Endothelial cell of umbilical vein (primary cell): Measurements from ENCODE around the gene PRKAR2B. TPM values are rescaled to one million over a fixed set of nuclear protein-coding genes. Genes with fewer than 3 reads are reported as not detected.

Experiments used
- BruUV-seq: library from RNA; stranded (reverse); fragments of 400-500 nt; replicated peaks from 2 replicates; lab custom pipeline; 2021; lab: Mats Ljungman, UMichigan
- CTCF ChIA-PET: fragments of 300-600, 350-600 bp; sonication (Branson Sonifier 250); formaldehyde crosslinking; loops from one replicate; lab custom pipeline; 2021; ENCODE audit warnings: antibody characterized with exemption, inconsistent platforms; lab: Charles Lee
- POLR2A ChIA-PET: fragments of 300-600, 350-600 bp; sonication (Branson Sonifier 250); formaldehyde crosslinking; loops from one replicate; lab custom pipeline; 2021; ENCODE audit warnings: antibody characterized with exemption, inconsistent platforms; lab: Charles Lee
- DNase-seq: peaks from one replicate; pipeline ENCODE4 v3.0.0-alpha.2; 2011; ENCODE audit warnings: low read depth, low spot score
- FAIRE-seq: peaks from 2 replicates; lab custom pipeline; 2011; peaks lifted over from hg19 to GRCh38; lab: Jason Lieb, UNC
- H2AFZ ChIP-seq: 2 replicates; pipeline ENCODE4 v1.6.0; 2012; ENCODE audit warnings: low read depth, low read length, control low read depth, inconsistent platforms
- H3K27ac ChIP-seq: 2 replicates; pipeline ENCODE4 v1.5.1; 2011; ENCODE audit warnings: low read depth, mild to moderate bottlenecking, control low read depth, low read length, moderate library complexity; ENCODE audit not compliant: insufficient read depth
- H3K27me3 ChIP-seq, 2 experiments: 2 replicates each; pipeline versions ENCODE4 v1.6.0 to v1.6.1; 2011; ENCODE audit warnings: low read length in 2 of 2, mixed read lengths in 1 of 2; ENCODE audit not compliant: control insufficient read depth in 2 of 2, insufficient read depth in 2 of 2
- H3K36me3 ChIP-seq, 2 experiments: 2 replicates in 1 of 2; 3 replicates in 1 of 2; pipeline ENCODE4 v1.5.1; 2011; ENCODE audit warnings: low read length in 2 of 2, mild to moderate bottlenecking in 1 of 2, moderate library complexity in 1 of 2; ENCODE audit not compliant: control insufficient read depth in 2 of 2, insufficient read depth in 2 of 2; ENCODE audit errors: extremely low read depth in 1 of 2
- H3K4me1 ChIP-seq: 3 replicates; pipeline ENCODE4 v1.5.1; 2011; ENCODE audit warnings: mild to moderate bottlenecking, low read length; ENCODE audit not compliant: control insufficient read depth, insufficient read depth; ENCODE audit errors: extremely low read depth
- H3K4me2 ChIP-seq: 2 replicates; pipeline ENCODE4 v1.6.1; 2011; ENCODE audit warnings: low read length, control low read depth, mixed read lengths; ENCODE audit not compliant: insufficient read depth
- H3K4me3 ChIP-seq, 3 experiments: fragments of 200-600 bp in 1 of 3; sonication (generic), shearing (Covaris generic) in 1 of 3; replicated peaks in 1 of 3; 2 replicates each; pipeline ENCODE4 v1.5.1; 2011 to 2016; ENCODE audit warnings: control low read depth in 3 of 3, low read length in 3 of 3, mild to moderate bottlenecking in 2 of 3, inconsistent platforms in 1 of 3, low read depth in 1 of 3, moderate library complexity in 1 of 3; ENCODE audit not compliant: insufficient read depth in 1 of 3
- H3K79me2 ChIP-seq: 2 replicates; pipeline ENCODE4 v1.6.0; 2012; ENCODE audit warnings: low read length, inconsistent platforms; ENCODE audit not compliant: control insufficient read depth, insufficient read depth
- H3K9ac ChIP-seq: replicated peaks from 2 replicates; pipeline ENCODE3; 2011; ENCODE audit warnings: low read length, control low read depth; ENCODE audit not compliant: insufficient read depth; ENCODE audit errors: extremely low read depth
- H3K9me1 ChIP-seq: replicated peaks from 3 replicates; pipeline ENCODE4 v1.6.0; 2011; ENCODE audit warnings: mild to moderate bottlenecking, low read length; ENCODE audit not compliant: control insufficient read depth, insufficient read depth; ENCODE audit errors: extremely low read depth
- H3K9me3 ChIP-seq: replicated peaks from 2 replicates; pipeline ENCODE4 v1.5.1; 2012; ENCODE audit warnings: low read length, inconsistent platforms; ENCODE audit not compliant: control insufficient read depth, insufficient read depth
- H4K20me1 ChIP-seq: replicated peaks from 2 replicates; pipeline ENCODE3; 2011; ENCODE audit warnings: mild to moderate bottlenecking, low read length; ENCODE audit not compliant: control insufficient read depth, insufficient read depth; ENCODE audit errors: extremely low read depth
- CTCF ChIP-seq, 2 donors: IDR thresholded peaks; 1 replicate in 1 of 2; 2 replicates in 1 of 2; pipeline ENCODE4 v1.5.1; 2011; ENCODE audit warnings: low read length in 2 of 2, mild to moderate bottlenecking in 2 of 2, moderate library complexity in 2 of 2, control low read depth in 1 of 2, inconsistent platforms in 1 of 2, low read depth in 1 of 2; ENCODE audit not compliant: insufficient read depth in 1 of 2; ENCODE audit errors: extremely low read depth in 1 of 2
- EZH2 ChIP-seq: IDR thresholded peaks from 2 replicates; pipeline ENCODE4 v1.6.1; 2012; ENCODE audit warnings: borderline replicate concordance, low read depth, mild to moderate bottlenecking, moderate library complexity, low read length, inconsistent platforms; ENCODE audit not compliant: severe bottlenecking
- FOS ChIP-seq: IDR thresholded peaks from 2 replicates; pipeline ENCODE4 v1.6.1; 2011; ENCODE audit warnings: mild to moderate bottlenecking, low read length, moderate library complexity, borderline replicate concordance; ENCODE audit not compliant: insufficient read depth
- GATA2 ChIP-seq: IDR thresholded peaks from 2 replicates; pipeline ENCODE4 v1.7.0; 2011; ENCODE audit warnings: low read depth, mild to moderate bottlenecking, moderate library complexity, mixed read lengths, low read length; ENCODE audit not compliant: insufficient read length, insufficient read depth
- JUN ChIP-seq: IDR thresholded peaks from 2 replicates; pipeline ENCODE4 v1.6.1; 2011; ENCODE audit warnings: borderline replicate concordance, low read depth; ENCODE audit not compliant: insufficient read length, insufficient read depth
- MAX ChIP-seq: IDR thresholded peaks from 2 replicates; pipeline ENCODE4 v1.6.1; 2011; ENCODE audit not compliant: insufficient read depth, insufficient read length
- MYC ChIP-seq: IDR thresholded peaks from one replicate; pipeline ENCODE4 v1.6.1; 2011; ENCODE audit warnings: mild to moderate bottlenecking, low read depth, low read length
- POLR2A ChIP-seq: IDR thresholded peaks from 2 replicates; pipeline ENCODE4 v1.6.1; 2012; ENCODE audit warnings: low read depth, mild to moderate bottlenecking, control low read depth, low read length
- POLR2AphosphoS5 ChIP-seq: IDR thresholded peaks from 2 replicates; pipeline ENCODE4 v1.6.1; 2012; ENCODE audit warnings: low read depth, mild to moderate bottlenecking, control low read depth, low read length, moderate library complexity; ENCODE audit not compliant: insufficient read depth
- dilution Hi-C: fragments of 300-500 bp; cut with MboI; formaldehyde crosslinking; loops from one replicate; pipeline ENCODE4 v1.15.0; 2019; ENCODE audit warnings: low sequenced_read_pairs; ENCODE audit not compliant: extremely low pct_ligation_motif_present
- intact Hi-C: fragments of 100-400 bp; cut with micrococcal nuclease; formaldehyde crosslinking; loops from one replicate; pipeline ENCODE4 v1.10.0; 2022
- polyA plus RNA-seq, 4 experiments: library from polyadenylated mRNA; depleted of rRNA in 3 of 4; stranded (reverse) in 3 of 4; unstranded in 1 of 4; fragments of >200 nt; gene quantifications; 2 replicates each; pipeline versions ENCODE4 v1.2.1 to v1.2.3, GENCODE V29; 2011 to 2012; ENCODE audit warnings: missing spikeins in 1 of 4
- total RNA-seq: library from RNA; stranded (reverse); gene quantifications from 2 replicates; pipeline ENCODE4 v1.2.3, GENCODE V29; 2021

The PRKAR2B gene
- total and polyA plus RNA-seq, 2 donors (not counting 3 experiments of a cell fraction or from before 2014, with no cell fraction given) = 10.7 to 39.8 TPM

- no peaks in the 10 kb centered on the region for H3K4me1 ChIP-seq
- POLR2A ChIA-PET = interaction anchor here (0.6 kb wide), 1 partner anchor 80 kb away, joined by 4 read pairs; no protein-coding TSS in a partner anchor
- no peak overlapping the region for H2AFZ ChIP-seq
- no peak overlapping the region for H3K4me3 ChIP-seq
- no TSS peak for BruUV-seq
- peaks cover 4 to 8% of the 10 kb centered on the region in 2 experiments for H3K27me3 ChIP-seq
- no peak overlapping the region for H3K4me2 ChIP-seq
- H3K36me3 ChIP-seq = no peaks in the 10 kb centered on the region
- TF ChIP-seq MYC = no peak
- no peak for TF ChIP-seq POLR2AphosphoS5
- no peak for TF ChIP-seq JUN
- TF ChIP-seq GATA2 = no peak
- no peak for TF ChIP-seq CTCF (IDR thresholded peaks at IDR 0.05; ENCODE audit: extremely low read depth in 1 of 2, insufficient read depth in 1 of 2, low read depth in 1 of 2, low read length in 2 of 2)
- no peak for TF ChIP-seq EZH2
- no peak for TF ChIP-seq MAX
- no peak for TF ChIP-seq POLR2A
- no peak for TF ChIP-seq FOS
- H4K20me1 ChIP-seq = no peaks in the 10 kb centered on the region
- no peak overlapping the region for H3K27ac ChIP-seq
- dilution Hi-C loops (no loop called here), intact Hi-C loops (no loop called here)
- H3K9me1 ChIP-seq = no peaks in the 10 kb centered on the region
- FAIRE-seq (no peak), DNase-seq (no peak)
- H3K9me3 ChIP-seq = no peaks in the 10 kb centered on the region
- CTCF ChIA-PET = interaction anchor here (1.6 kb wide), 1 partner anchor 52 kb away, joined by 4 read pairs; no protein-coding TSS in a partner anchor
- H3K9ac ChIP-seq = no peak overlapping the region
- no peaks in the 10 kb centered on the region for H3K79me2 ChIP-seq
Observed at GRCh38 chr7:106999023-106999422, 45.5 kb upstream of the PRKAR2B start.
